Sigmoid colon (tissue), 3 donors: ENCODE results near the gene MCRS1.

ENCODE experiments used
- CTCF ChIP-seq, 4 experiments: fragments of 450-650 bp in 3 of 4; fragments of 200-600 bp in 1 of 4; IDR thresholded peaks; one replicate each; pipeline ENCODE4 v1.5.1; 2016 to 2019; ENCODE audit warnings: antibody characterized with exemption in 4 of 4, mild to moderate bottlenecking in 3 of 4, moderate library complexity in 2 of 4
- POLR2A ChIP-seq, 2 donors: fragments of 450-650 bp; IDR thresholded peaks; one replicate each; pipeline ENCODE4 v1.6.1; 2016; ENCODE audit warnings: antibody characterized with exemption in 2 of 2, mild to moderate bottlenecking in 2 of 2, moderate library complexity in 2 of 2

DNA sequence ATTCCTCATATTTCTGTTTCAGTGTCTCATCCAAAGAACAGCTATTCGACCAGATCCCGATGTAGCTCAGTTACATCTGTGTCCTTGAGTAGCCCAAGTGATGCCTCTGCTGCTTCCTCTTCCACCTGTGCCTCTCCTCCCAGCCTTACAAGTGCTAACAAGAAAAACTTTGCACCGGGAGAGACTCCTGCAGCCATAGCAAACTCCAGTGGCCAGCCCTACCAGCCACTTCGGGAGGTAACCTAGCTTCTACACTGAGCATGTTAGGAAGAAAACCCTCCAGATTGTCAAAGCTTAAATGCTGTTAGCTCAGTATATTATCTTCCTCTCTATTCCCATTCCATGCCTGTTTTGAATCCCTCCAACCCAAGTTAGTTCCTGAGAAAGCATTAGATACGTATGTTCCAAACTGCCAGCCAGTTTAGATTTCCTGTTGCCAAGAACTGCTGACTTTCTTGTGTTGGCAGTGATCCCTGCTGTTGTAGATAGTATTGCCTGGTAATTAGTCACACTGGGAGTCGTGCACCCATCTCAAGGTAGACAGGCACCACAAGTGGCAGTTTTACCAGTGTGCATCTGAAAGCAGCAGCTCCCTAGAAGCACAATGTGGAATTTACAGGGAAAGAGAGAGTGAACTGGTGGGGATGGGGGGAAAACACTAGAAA is 43.1 kb downstream of the MCRS1 start:
- TF ChIP-seq POLR2A (IDR thresholded peaks at IDR 0.05) (no peak), CTCF (IDR thresholded peaks at IDR 0.05) (no peak)
